ENCODE results near the gene KCNQ1. TPM values are rescaled to one million over a fixed set of nuclear protein-coding genes. Genes with fewer than 3 reads are reported as not detected.

The KCNQ1 gene
- total RNA-seq, 1 donor from 2014 or later, result 0.16 TPM

DNA sequence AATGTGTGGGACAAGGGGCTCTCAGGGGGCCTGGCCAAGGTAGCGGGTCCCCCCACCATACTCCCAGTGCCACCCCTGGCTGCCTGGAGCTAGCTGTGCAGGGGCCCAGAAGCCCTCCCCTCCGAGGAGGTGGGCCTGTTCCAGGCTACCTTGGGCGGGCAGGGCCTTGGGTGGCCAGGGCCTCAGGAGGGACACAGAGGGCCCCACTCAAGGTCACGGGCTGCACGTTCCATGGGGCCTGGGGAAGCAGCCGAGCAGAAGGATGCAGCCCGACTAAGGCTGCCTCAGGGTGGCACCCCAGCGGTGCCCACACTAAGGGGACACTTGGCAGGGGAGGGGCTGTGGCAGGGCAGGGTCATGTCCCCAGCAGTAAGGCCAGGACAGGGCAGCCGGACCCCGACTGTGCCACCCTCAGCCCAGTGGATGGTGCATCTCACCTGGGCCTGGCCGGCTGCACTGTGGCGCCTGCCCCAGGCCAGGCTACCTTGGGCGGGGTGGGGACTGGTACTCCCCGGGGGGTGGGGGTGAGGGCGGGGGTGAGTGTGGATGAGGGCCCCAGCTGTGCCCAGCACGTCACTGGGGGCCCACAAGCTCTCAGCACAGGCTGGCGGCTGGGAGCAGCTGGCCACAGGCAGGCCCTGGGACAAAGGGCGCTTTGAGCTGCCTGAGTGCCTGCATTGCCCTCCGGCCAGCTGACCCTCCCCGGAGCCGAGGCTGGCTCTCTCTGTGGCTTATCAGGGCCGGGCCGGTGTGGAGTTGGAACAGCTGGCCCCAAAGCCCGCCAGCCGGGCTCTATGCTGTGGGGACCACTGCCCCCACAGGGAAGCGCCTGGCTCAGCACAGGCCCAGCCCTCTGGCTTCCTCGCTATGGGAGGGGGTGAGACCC, 117.1 kb downstream of the KCNQ1 start:
- TF ChIP-seq, protein P1, sequence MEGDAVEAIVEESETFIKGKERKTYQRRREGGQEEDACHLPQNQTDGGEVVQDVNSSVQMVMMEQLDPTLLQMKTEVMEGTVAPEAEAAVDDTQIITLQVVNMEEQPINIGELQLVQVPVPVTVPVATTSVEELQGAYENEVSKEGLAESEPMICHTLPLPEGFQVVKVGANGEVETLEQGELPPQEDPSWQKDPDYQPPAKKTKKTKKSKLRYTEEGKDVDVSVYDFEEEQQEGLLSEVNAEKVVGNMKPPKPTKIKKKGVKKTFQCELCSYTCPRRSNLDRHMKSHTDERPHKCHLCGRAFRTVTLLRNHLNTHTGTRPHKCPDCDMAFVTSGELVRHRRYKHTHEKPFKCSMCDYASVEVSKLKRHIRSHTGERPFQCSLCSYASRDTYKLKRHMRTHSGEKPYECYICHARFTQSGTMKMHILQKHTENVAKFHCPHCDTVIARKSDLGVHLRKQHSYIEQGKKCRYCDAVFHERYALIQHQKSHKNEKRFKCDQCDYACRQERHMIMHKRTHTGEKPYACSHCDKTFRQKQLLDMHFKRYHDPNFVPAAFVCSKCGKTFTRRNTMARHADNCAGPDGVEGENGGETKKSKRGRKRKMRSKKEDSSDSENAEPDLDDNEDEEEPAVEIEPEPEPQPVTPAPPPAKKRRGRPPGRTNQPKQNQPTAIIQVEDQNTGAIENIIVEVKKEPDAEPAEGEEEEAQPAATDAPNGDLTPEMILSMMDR (IDR thresholded peaks at IDR 0.05), result no peak
- Mint-ChIP-seq H3K9me3 (ENCODE audit: unreplicated experiment) (no peaks in the 10 kb centered on the region), H3K4me3 (ENCODE audit: unreplicated experiment) (no peak overlapping the region), H3K27me3 (ENCODE audit: unreplicated experiment) (peaks cover 4% of the 10 kb centered on the region), H3K4me1 (ENCODE audit: unreplicated experiment) (no peaks in the 10 kb centered on the region), H3K36me3 (ENCODE audit: unreplicated experiment) (no peaks in the 10 kb centered on the region), H3K27ac (ENCODE audit: unreplicated experiment) (no peak overlapping the region)
- no peak for DNase-seq (ENCODE audit: extremely low spot score, unreplicated experiment)

DNA sequence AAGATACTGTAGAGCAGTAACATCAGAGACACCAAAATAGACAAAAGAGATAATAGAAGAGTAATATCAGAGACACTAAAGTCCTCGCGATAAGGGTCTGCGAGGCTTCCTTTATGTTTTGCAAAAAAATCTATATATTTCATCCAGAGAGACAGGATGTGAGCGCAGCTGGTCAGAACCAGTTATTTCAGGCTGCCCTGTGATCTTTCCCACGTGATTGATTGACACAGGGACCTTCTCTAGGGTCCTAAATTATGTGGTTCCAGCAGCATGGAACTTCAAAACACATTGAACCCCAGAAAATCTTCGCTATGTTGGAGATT, 118.0 kb downstream of the KCNQ1 start:
- Mint-ChIP-seq H3K27me3 (ENCODE audit: unreplicated experiment) (peaks cover 2% of the 10 kb centered on the region), H3K27ac (ENCODE audit: unreplicated experiment) (no peak overlapping the region), H3K9me3 (ENCODE audit: unreplicated experiment) (no peaks in the 10 kb centered on the region), H3K4me1 (ENCODE audit: unreplicated experiment) (no peaks in the 10 kb centered on the region), H3K36me3 (ENCODE audit: unreplicated experiment) (no peaks in the 10 kb centered on the region), H3K4me3 (ENCODE audit: unreplicated experiment) (no peak overlapping the region)
- no peak for DNase-seq (ENCODE audit: extremely low spot score, unreplicated experiment)
- TF ChIP-seq, protein P1 (IDR thresholded peaks at IDR 0.05), result no peak

DNA sequence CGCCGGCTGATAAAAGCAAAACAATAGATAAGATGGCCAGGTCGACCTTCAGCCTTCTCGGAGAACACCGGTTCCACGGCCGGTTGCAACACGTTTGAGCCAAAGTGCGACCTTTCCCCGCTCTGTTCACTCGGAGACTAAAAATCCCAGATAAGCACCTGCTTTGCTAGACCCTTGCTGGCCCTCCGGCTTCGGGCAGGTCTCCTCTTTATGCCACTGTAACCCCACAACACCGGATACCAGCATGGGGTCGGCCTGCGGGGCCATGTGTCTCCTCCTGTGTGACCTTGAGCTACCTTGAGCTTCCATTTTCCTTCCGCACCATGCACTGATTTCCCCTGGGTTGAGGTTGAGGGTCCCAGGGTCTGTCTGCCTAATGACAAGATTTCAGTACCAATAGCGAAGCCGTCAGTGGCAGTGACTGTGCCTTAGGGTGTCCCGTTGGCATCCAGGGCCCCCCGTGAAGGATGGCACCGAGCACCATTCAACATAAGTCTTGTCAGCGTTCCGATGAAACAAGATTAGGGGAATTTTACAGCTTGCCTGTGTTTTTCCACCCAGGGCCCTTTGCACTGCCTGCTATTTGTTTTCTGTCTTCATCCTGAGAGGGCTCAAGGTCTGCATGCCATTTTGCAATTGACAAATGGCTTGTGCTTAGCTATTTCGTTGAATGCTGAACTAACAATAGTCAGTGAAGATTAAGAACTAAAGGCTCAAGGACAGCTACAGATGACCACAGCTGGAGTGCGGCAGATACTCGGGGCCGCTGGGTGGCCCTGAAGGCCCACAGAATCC, 118.6 kb downstream of the KCNQ1 start:
- H3K4me1 Mint-ChIP-seq (ENCODE audit: unreplicated experiment), result no peaks in the 10 kb centered on the region
- DNase-seq (ENCODE audit: extremely low spot score, unreplicated experiment), result no peak
- H3K36me3 Mint-ChIP-seq (ENCODE audit: unreplicated experiment), result no peaks in the 10 kb centered on the region
- TF ChIP-seq, protein P1 (IDR thresholded peaks at IDR 0.05), result no peak
- no peaks in the 10 kb centered on the region for H3K9me3 Mint-ChIP-seq (ENCODE audit: unreplicated experiment)
- no peak overlapping the region for H3K4me3 Mint-ChIP-seq (ENCODE audit: unreplicated experiment)
- H3K27me3 Mint-ChIP-seq (ENCODE audit: unreplicated experiment), result peaks cover 2% of the 10 kb centered on the region
- no peak overlapping the region for H3K27ac Mint-ChIP-seq (ENCODE audit: unreplicated experiment)

DNA sequence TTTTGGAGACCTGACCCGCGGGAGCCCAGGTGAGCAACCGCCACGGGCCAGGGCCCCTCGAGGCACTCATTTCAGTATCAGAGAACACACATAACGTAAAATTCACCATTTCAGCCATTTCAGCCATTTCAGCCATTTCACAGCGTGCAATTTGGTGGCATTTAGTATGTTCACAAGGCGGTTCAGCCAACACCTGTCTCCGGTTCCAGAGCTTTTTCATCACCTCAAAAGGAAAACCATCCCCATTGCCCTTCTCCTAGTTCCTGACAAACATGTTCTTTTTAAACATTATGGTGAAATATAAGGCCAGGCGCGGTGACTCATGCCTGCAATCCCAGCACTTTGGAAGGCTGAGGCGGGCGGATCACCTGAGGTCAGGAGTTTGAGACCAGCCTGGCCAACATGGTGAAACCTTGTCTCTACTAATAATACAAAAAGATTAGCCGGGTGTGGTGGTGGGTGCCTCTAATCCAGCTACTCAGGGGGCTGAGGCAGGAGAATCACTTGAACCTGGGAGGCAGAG, 119.3 kb downstream of the KCNQ1 start:
- peaks cover 2% of the 10 kb centered on the region for H3K27me3 Mint-ChIP-seq (ENCODE audit: unreplicated experiment)
- TF ChIP-seq, protein P1 (IDR thresholded peaks at IDR 0.05), result no peak
- H3K36me3 Mint-ChIP-seq (ENCODE audit: unreplicated experiment), result no peaks in the 10 kb centered on the region
- no peak for DNase-seq (ENCODE audit: extremely low spot score, unreplicated experiment)
- H3K27ac Mint-ChIP-seq (ENCODE audit: unreplicated experiment), result no peak overlapping the region
- H3K4me1 Mint-ChIP-seq (ENCODE audit: unreplicated experiment), result no peaks in the 10 kb centered on the region
- no peaks in the 10 kb centered on the region for H3K9me3 Mint-ChIP-seq (ENCODE audit: unreplicated experiment)
- no peak overlapping the region for H3K4me3 Mint-ChIP-seq (ENCODE audit: unreplicated experiment)

Data from osteocyte (in vitro differentiated cells).